ENCODE measurements around the gene TXNRD2. TPM values are rescaled to one million over a fixed set of nuclear protein-coding genes. Genes with fewer than 3 reads are reported as not detected.

The TXNRD2 gene
- total and polyA plus RNA-seq, 2 of the 4 experiments (the other 2 are of a cell fraction), result 15.6 to 25.7 TPM

DNA sequence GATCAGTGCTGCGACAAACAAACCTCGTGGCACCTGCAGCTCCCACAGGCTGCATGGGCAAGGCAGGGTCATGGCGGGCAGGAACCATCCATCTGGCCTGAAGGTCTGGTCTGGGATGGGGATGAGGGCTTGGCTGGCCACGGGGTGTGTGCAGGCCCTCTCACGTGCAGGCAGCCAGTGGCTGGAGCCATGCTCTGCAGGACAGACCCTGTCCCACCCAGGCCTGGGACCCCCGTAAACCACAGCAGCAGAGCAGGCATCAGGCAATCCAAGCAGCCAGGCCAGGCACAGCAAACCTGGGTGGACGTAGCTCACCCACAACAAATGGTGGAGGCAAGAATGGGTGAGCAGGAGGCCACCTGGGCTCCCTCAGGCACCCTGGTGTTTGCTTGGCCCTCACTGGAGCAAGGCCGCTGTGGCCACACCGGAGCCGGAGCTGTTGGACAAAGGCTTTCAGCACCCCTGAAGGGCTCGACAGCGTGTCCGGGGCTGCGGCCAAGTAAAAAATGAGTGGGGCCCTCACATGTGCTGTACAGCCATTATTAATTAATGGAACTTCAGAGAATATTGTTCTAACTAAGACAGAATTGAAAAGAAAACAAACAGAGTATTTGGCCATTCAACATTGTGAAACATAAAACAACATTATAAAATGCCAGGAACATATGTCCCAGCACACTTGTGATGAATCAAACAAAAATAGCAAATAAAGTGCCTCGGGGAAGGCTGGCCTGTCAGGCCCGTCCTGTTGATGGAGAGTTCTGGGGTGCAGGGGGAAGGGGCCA lies 63.0 kb downstream of the TXNRD2 start:
- Histone ChIP-seq H2AK9ac (replicated peaks; ENCODE audit: low read depth, low read length, poor library complexity) (peak overlapping the region; percentile 94), H2AK5ac (ENCODE audit: low read depth, low read length) (peak overlapping the region; percentile 98), H3K4me3 (ENCODE audit: insufficient read depth, low read depth, low read length) (no peak overlapping the region), H3K4me2 (ENCODE audit: low read depth, low read length) (0 out of 2 replicates have a peak overlapping the region, but pooled peaks have one; percentile 18), H2BK20ac (ENCODE audit: low read depth, low read length) (peak overlapping the region; percentile 83), H2BK5ac (ENCODE audit: low read depth, low read length, poor library complexity, severe bottlenecking) (peak overlapping the region; percentile 97), H3K9me3 (ENCODE audit: control insufficient read depth, insufficient read depth, low read length) (no peaks in the 10 kb centered on the region), H3K36me3 (ENCODE audit: control insufficient read depth, insufficient read depth, low read length) (peaks cover 1% of the 10 kb centered on the region; the same call in 1 of the 2 replicates), H4K91ac (ENCODE audit: insufficient read depth, low read depth, low read length) (peak overlapping the region; percentile 96), H2AFZ (replicated peaks; ENCODE audit: low read length, poor library complexity) (peak overlapping the region; percentile 64), H3K56ac (ENCODE audit: extremely low read depth, insufficient read depth, low read length) (no peak overlapping the region), H4K5ac (ENCODE audit: low read depth, low read length) (peak overlapping the region; percentile 72), H3K27me3 (ENCODE audit: control insufficient read depth, insufficient read depth, low read length) (no peaks in the 10 kb centered on the region), H2BK120ac (ENCODE audit: low read depth, low read length) (peak overlapping the region; percentile 92), H3K9ac (ENCODE audit: low read depth, low read length) (no peak overlapping the region), H3K14ac (replicated peaks; ENCODE audit: low read depth, low read length) (peak overlapping the region; percentile 84), H2BK15ac (ENCODE audit: low read depth, low read length) (peak overlapping the region; percentile 87; the same call in 2 of the 3 replicates), H3K4ac (ENCODE audit: low read depth, low read length) (peak overlapping the region; percentile 91), H3K18ac (ENCODE audit: low read depth, low read length) (peak overlapping the region; percentile 58), H4K20me1 (ENCODE audit: insufficient read depth, low read length) (peaks cover 4% of the 10 kb centered on the region), H4K8ac (ENCODE audit: low read depth in 2 of 2, low read length in 2 of 2) (peak overlapping the region; percentile 65 to 72), H3K4me1 (ENCODE audit: control insufficient read depth, insufficient read depth, low read length) (peaks cover 54% of the 10 kb centered on the region), H3K23ac (ENCODE audit: low read depth, low read length) (peak overlapping the region; percentile 67; the same call in 1 of the 2 replicates), H3K79me1 (ENCODE audit: low read depth in 1 of 2, low read length in 2 of 2) (peaks cover 18 to 43% of the 10 kb centered on the region in 2 experiments), H3K27ac (ENCODE audit: insufficient read depth, low read length) (peak overlapping the region; percentile 75), H3K9me1 (ENCODE audit: insufficient read depth, low read length) (peaks cover 48% of the 10 kb centered on the region)
- whole genome bisulfite sequencing, 2 experiments (ENCODE audit: extremely low coverage in 2 of 2, insufficient read length in 1 of 2), result 100% methylated on average over 3 of the region's 16 CpGs; no CpG with 5 or more reads in 1 of the 2 experiments
- CTCF ChIA-PET, result interaction anchor here (1.0 kb wide), 1 partner anchor 148 kb away, joined by 3 read pairs; no protein-coding TSS in a partner anchor
- ATAC-seq (ENCODE audit: low read depth) (no peak), DNase-seq (peak; percentile 26)
- TF ChIP-seq CEBPB (IDR thresholded peaks at IDR 0.05; ENCODE audit: low read depth, low read length), result 0 out of 2 replicates have a peak, but pooled peaks have one; percentile 18
- no peak for TF ChIP-seq SMC3 (IDR thresholded peaks at IDR 0.05; ENCODE audit: low read depth, low read length)
- in situ Hi-C loops (cut with MboI; ENCODE audit: low sequenced_read_pairs) (no loop called here), dilution Hi-C loops (cut with HindIII; ENCODE audit: low sequenced_read_pairs, unreplicated experiment) (no loop called here), intact Hi-C loops (cut with micrococcal nuclease) (no loop called here)
- BruUV-seq (replicated peaks), result no TSS peak
- POLR2A ChIA-PET (ENCODE audit: unreplicated experiment), result no interaction called here

All from IMR-90 (cell line).